ENCODE measurements around the gene DTNB.
"Not testable (repeated sequence)": the region's sequence is repeated elsewhere in the genome, so short reads cannot be mapped to it uniquely, and the experiment has no call there.

The DTNB gene

DNA sequence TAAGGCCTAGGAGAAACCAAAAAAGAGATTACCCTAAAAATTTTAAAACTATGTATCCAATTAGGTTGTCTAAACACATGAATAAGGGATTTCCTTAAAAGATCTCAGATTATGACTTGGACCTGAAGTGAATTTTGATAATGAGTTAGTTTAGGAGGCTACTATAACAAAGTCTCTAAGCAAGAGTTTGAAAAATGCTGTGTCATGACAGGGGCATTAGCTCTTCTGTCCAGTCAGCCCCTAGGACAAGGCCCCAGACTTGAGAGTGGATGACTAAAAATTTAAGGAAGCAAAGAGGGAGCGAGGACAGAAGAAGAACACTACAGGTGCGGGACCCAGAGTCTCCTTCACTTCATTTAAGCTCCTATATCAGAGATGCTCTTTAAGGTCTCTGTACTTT, 135.9 kb downstream of the DTNB start:
- DNase-seq, result no peak

DNA sequence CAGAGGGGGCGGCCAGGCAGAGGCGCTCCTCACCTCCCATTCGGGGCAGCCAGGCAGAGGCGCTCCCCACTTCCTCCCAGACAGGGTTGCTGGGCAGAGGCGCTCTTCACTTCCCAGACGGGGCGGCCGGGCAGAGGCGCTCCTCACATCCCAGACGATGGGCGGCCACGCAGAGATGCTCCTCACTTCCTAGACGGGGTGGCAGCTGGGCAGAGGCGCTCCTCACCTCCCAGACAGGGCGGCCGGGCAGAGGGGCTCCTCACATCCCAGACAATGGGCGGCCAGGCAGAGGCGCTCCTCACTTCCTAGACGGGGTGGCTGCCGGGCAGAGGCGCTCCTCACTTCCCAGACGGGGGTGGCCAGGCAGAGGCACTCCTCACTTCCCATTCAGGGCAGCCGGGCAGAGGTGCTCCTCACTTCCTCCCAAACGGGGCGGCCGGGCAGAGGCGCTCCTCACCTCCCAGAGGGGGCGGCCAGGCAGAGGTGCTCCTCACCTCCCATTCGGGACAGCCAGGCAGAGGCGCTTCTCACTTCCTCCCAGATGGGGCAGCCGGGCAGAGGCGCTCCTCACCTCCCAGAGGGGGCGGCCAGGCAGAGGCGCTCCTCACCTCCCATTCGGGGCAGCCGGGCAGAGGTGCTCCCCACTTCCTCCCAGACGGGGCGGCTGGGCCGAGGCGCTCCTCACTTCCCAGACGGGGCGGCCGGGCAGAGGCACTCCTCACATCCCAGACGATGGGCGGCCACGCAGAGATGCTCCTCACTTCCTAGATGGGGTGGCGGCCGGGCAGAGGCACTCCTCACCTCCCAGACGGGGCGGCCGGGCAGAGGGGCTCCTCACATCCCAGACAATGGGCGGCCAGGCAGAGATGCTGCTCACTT, 137.7 kb downstream of the DTNB start:
- DNase-seq, result not testable (repeated sequence)

DNA sequence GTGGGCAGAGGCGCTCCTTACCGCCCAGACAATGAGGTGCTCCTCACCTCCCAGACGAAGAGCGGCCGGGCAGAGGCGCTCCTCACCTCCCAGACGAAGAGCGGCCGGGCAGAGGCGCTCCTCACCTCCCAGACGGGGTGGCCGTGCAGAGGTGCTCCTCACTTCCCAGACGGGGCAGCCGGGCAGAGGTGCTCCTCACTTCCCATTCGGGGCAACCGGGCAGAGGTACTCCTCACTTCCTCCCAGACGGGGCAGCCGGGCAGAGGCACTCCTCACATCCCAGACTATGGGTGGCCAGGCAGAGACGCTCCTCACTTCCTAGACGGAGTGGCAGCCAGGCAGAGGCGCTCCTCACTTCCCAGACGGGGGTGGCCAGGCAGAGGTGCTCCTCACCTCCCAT, 138.4 kb downstream of the DTNB start:
- DNase-seq, result not testable (repeated sequence)

DNA sequence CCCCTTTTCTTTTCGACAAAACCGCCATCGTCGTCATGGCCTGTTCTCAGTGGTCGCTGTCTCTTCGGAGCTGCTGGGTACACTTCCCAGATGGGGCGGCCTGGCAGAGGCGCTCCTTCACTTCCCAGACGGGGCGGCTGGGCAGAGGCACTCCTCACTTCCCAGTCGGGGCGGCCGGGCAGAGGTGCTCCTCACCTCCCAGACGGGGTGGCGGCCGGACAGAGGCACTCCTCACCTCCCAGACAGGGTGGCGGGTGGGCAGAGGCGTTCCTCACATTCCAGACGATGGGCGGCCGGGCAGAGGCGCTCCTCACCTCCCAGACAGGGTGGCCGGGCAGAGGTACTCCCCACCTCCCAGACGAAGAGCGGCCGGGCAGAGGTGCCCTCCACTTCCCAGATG, 138.9 kb downstream of the DTNB start:
- DNase-seq, result no peak

DNA sequence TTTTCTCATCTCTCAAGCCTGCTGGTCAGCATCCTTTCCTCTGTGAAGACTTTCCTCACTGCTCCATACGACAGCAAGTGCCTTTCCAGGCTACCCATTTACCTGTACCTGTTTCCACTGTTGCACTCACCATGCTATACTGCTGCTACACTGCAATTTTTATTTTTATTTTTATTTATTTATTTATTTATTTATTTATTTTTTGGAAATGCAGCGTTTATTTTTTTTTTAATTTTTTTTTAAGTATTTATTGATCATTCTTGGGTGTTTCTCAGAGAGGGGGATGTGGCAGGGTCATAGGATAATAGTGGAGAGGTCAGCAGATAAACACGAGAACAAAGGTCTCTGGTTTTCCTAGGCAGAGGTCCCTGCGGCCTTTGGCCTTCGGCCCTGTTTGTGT, 139.6 kb downstream of the DTNB start:
- DNase-seq, result not testable (repeated sequence)

DNA sequence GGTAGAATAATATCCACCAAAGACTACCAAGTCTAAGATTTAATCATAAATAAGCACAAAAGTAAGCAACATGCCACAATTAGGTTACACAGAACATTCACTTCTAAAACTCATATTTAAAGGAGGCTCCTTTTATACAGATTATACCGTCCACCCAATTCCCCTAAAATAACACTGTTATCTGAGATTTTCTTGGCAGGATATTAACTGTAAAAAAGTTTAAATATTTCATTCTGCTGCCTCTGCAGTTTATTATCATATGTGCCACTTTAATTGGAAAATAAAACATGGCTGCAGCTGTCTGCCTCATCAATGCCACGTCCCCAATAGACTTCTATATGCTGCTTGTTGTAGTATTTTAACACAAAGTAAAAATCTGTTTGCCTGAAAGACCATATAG, 140.9 kb downstream of the DTNB start:
- DNase-seq, result no peak

DNA sequence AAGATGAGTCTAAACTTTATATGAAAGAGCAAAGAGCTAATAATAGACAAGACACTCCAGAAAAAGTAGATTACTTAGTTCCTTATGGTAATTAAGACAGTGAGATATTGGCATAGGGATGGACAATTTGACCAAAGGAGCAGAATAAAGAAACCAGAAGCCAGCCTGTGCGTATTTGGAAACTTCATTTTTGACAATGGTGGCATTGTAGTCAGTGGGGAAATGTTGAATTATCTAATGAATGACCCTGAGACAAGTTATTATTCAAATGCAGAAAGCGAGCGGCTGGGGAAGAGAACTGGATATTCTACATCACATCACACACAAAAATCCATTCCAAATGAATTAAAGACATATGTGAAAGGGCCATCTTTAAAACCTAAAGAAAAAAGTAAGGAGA, 144.3 kb downstream of the DTNB start:
- no peak for DNase-seq

DNA sequence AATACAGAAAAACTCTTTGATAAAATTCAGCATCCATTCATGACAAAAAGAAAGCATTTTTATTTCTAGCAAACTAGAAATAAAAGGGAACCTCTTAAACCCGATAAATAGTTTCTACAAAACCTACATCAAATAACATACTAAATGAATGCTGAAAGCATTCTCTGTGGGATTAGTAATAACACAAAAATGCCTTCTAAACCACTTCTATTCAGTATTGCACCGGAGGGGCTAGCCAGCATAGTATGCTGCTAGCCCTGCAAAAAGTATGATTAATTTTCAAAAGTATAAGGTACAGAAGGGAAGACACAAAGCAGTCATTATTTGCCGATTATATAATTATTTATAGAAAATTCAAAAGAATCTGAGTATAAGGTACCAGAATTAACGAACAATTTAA, 145.2 kb downstream of the DTNB start:
- DNase-seq, result no peak

DNA sequence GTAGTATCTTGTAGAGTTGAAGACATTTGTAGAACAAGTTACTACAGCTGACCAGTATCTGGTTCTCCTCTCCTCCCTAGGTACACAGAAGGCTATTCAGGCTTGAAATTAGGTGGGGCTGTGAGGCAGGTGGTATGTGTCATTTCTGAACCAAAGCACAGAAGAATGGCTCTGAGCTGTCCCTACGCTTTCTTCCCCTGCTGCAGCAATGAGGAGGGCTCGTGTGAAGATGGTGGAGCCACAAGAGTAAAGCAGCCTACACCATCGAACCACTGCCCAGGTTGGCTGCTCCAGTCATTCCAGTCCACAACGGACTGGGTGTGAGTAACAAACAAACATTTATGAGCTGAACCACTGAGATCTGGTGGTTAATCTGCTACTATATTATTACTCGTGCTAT, 148.9 kb downstream of the DTNB start:
- DNase-seq, result no peak

DNA sequence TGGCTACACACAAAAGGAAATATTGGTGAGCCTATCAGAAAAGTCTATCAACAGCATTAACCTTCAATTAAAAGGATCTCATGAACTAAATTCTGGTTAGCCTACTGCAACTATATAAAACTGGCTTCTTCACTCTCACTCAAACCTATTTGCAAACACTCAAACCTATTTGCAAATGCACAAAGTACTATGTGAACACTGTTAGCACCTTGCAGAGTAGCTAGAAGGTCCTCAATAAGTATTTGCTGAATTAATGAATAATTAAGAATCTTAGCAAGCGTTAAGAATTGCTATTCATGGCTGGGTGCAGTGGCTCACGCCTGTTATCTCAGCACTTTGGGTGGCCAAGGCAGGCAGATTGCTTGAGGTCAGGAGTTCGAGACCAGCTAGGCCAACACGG, 150.3 kb downstream of the DTNB start:
- no peak for DNase-seq

DNA sequence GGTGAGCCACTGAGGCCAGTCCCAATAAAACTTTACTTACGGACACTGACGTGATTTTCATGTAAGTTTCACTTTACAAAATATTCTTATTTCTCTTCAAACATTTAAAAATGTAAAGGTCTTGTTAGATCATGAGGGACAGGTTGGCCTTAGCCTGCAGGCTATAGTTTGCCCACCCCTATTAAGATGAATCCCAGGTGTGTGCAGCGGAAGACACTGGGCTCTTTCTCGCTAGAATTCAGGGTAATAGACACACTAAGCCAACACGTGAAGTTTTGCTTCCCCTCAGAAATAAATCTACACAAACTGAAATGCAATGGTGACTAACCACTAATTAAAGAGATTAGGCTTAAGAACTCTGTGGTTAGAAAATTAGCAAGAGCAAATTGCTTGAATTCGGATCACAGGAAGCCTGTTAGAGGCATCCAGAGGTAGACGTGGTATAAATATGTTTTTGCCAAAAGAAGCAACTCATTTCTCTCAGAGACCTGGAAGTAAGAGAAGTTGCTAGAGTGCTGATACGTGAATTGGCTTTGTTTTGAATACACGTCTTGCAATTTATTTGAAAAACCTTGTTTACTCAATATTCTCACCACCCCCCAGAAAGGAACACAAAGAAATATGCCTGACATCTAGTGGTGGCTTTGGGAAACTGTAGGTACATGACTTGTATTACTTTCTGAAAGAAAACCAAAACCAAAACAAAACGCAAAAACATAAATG, 151.6 kb downstream of the DTNB start:
- peak; percentile 91 for DNase-seq

DNA sequence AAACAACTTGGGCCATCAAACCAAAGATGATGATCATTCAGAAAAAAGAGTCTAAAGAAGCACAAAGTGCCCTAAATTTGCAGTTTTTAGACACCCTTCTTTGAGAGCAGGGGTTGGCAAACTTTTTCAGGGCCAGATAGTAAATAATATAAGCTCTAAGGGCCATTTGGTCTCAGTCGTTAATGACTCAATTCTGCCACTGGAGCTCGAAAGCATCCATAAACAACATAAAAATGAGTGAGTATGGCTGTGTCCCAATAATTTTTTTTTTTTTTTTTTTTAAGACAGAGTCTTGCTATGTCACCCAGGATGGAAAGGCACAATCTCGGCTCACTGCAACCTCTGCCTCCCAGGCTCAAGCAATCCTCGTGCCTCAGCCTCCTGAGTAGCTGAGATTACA, 152.3 kb downstream of the DTNB start:
- DNase-seq, result no peak

DNA sequence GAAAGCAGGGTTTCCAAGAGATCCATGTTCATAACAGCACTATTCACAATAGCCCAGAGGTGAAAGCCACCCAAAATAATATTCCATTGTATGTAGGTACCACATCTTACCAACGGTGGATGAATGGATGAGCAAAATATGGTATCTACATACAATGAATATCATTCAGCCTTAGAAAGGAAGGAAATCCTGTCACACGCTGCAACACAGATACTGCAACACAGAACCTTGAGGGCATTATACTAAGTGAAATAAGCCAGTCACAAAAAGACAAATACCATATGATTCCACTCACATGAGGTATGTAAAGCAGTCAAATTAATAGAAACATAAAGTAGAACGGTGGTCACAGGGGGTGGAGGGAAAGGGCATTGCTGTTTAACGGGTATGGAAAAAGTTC, 155.7 kb downstream of the DTNB start:
- no peak for DNase-seq

DNA sequence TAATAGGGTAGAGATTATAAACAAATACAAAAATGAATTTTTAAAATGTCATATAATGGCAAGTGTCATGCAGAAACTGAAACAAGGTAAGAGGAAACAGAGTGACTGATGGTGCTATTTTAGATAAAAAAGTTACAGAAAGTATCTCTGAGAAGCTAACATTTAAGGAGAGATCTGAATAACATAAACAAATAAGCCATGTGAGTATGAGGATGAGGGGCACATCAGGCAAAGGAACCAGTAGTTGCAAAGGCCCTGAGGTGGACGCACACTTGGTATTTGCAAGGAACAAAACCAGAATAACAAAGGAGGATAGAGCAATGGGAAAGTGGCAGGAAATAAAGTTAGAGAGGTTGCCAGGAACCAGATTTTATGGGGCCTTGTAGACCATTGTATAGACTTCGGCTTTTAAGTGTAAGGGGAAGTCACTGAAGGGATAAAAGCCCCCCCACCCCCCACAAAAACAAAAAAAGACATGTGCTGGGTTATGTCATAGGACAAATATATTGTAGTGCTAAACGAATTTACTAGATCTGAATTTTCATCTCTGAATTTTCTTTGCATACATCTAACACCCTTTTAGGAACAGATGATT, 159.2 kb downstream of the DTNB start:
- DNase-seq, result no peak

DNA sequence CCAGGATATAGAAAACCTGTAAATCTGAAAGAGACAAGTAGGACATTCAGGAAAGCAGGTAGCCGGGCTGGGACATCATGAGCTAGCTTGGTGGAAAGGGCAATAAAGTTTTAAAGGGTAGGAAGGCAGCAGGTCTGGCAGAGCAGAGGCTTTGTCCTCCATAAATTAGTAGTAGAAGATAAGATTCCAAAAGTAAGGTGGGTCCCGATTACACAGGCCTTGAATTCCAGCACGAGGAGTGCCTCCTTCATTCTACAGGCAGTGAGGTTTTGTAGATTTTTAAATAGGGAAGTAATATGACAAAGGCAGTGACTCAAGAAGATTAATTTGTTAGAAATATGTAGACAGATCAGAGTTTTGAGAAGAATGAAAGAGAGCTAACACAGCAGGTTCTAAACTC, 160.7 kb downstream of the DTNB start:
- DNase-seq, result no peak

DNA sequence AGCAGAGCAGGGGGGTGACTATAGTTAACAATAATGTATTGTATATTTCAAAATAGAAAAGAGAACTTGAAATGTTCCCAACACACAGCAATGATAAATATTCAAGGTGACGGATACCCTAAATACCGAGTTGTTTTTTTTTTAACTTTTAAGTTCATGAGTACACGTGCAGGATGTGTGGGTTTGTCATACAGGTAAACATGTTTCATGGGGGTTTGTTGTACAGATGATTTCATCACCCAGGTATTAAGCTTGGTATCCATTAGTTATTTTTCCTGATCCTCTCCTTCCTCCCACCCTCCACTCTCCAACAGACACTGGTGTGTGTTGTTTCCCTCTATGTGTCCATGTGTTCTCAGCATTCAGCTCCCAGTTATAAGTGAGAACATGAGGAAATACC, 167.2 kb downstream of the DTNB start:
- no peak for DNase-seq

DNA sequence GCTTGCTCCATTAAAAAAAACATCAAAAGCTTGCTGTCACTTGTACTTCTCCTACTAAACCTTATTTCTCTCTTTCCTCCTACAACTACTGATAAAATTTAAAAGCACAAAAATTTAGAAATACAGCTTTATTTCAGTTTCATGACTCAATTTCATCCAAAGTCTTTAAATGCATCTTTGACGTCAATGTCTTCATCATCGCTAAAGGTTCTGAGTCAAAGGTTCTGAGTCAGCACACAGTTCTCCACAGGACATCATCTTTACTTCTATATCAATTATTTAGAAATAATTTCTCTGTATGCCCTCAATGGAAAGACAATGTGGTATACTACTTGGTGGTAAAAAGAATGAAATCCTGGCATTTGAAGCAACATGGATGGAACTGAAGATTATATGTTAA, 167.8 kb downstream of the DTNB start:
- DNase-seq, result no peak

DNA sequence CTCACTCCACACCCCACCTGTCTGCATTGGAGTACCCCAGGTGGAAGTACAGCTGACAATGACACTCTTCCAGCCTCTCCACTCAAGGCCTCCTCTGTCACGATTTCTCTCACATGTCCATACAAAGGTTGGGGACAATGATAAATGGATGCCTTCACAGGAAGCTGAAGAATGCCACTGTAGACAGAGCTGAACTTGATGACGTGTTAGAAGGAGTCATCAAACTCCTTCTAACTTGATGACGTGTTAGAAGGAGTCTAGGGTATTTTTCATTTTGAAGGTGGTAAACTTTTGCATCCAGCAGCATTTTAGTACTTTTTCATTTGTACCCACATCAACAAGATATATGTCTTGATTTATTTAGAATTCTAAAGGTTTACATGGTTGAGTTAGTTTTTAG, 168.2 kb downstream of the DTNB start:
- DNase-seq, result no peak

DNA sequence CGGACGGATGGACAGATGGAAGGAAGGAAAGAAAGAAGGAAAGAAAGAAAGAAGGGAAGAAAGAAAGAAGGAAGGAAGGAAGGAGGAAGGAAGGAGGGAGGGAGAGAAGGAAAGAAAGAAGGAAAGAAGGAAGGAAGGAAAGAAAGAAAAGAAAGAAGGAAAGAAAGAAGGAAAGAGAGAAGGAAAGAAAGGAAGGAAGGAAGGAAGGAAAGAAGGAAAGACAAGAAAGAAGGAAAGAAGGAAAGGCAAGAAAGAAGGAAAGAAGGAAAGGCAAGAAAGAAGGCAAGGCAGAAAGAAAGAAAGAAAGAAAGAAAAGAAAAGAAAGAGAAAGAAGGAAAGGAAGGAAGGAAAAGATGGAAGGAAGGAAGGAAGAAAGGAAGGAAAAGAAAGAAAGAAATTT, 169.1 kb downstream of the DTNB start:
- no peak for DNase-seq

DNA sequence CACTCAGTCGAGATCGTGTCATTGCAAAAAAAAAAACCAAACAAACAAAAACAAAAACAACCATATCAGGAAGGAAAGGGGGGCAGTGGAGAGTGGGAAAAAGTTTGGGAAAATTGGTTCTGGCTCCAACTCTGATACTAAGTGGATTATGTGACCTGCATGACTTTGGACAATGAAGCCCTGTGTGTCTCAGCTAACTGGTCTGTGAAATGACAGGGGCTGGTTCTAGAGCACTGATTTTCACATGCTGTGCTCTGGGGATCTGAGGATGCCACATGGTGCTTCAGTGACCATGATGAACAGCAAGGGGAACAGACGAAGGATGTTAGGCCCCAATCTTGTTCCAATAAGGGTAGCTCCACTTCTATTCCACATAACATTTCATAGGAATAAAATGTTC, 174.2 kb downstream of the DTNB start:
- no peak for DNase-seq

DNA sequence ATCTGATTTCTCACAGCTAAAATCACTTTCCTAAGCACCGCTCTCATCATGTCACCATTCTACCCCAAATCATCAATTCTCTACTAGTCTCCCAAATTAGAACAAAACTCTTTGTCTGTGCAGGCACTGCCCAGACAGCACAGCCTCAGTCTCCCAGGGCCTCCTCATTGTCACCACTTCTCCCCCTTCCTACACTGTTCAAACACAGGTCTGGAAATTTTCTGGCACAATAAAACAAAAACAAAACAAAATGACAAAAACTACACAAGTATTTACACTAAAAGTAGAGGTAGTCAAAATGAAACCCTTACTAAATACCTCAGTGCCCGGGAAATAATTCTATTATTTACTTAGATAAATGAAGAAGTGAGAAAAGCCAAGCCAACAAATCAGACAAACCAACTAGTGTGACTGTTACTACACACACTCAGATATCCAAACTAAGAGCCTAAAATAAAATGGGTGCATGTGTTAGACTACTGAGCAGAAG, 175.4 kb downstream of the DTNB start:
- no peak for DNase-seq

DNA sequence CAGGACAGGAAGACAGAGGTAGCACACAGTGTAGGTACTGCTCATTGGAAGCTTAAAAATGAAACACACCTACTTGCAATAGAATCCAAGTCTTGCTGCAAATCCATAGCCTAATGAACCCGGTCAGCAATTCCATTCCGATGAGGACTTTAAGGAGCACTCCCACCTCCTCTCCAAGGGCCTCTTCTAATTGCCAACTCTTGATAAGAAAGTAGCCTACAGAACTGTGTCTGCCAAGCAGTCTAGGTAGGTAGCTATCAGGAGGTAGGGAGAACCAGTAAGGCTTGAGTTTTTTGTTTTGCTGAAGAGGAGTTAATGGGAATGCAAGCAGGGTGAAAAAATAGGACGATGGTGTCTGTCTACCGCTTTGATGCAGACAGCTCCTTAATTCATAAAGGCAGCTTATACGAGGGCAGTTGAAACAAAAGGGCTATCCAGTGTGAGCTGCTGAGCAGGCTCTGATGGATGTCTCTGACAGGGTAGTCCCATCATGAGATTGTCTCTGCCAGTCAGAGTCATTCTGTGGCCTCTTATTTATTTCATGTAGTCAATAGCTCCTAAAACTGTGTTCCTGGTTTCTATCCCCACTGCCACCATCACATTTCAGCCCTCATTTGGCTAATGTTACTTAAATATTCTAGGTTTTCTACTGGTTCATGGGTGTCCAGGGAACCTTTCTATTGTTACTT, 176.0 kb downstream of the DTNB start:
- DNase-seq, result no peak

DNA sequence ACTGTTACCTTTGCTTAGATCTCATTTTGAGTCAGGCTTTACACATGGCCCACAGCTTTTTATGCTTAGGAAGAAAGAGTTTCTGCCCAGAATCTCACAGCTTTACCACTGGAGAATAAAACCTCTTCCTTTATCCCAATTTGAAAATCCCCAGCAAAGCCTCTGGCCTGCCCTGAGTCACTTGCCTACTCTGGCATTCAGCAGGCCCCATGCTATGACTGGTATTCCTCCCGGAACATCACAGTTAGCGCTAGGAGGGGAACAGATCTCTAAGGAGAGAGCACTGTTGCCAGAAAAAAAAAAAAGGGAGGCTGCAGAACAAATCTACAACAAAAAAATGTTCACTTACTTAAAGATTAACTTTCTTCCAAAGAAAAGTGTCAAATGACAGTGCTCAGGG, 178.8 kb downstream of the DTNB start:
- DNase-seq, result no peak
